Nephron progenitor cell (in vitro differentiated cells): ENCODE measurements around the gene DMPK.

ENCODE experiments used
- DNase-seq: peaks from one replicate; pipeline ENCODE4 v3.0.0; 2021
- H3K27ac Mint-ChIP-seq: 2 replicates; pipeline ENCODE4 v1.8.0; 2021; ENCODE audit warnings: mild to moderate bottlenecking, moderate library complexity, mixed read lengths
- H3K27me3 Mint-ChIP-seq: 2 replicates; pipeline ENCODE4 v1.8.0; 2021; ENCODE audit warnings: mild to moderate bottlenecking, low read depth, mixed read lengths; ENCODE audit not compliant: poor library complexity
- H3K36me3 Mint-ChIP-seq: 2 replicates; pipeline ENCODE4 v1.8.0; 2021; ENCODE audit warnings: low read depth, mixed read lengths
- H3K4me1 Mint-ChIP-seq: 2 replicates; pipeline ENCODE4 v1.8.0; 2021; ENCODE audit warnings: mixed read lengths
- H3K4me3 Mint-ChIP-seq: 2 replicates; pipeline ENCODE4 v1.8.0; 2021; ENCODE audit warnings: mild to moderate bottlenecking, moderate library complexity, mixed read lengths
- H3K9me3 Mint-ChIP-seq: 2 replicates; pipeline ENCODE4 v1.8.0; 2021; ENCODE audit warnings: mild to moderate bottlenecking, moderate library complexity, mixed read lengths
- CTCF ChIP-seq: fragments of 200-600 bp; sonication (generic); IDR thresholded peaks from 2 replicates; pipeline ENCODE4 v1.5.0; 2021; ENCODE audit warnings: antibody characterized with exemption

The DMPK gene

GRCh38 chr19:45792470-45793177 is 10.3 kb upstream of the DMPK start, which contains the start of gene DMWD:
DMWD (minus strand) TSS chr19:45792845; CDS start chr19:45792756, 89 bp downstream.
- Mint-ChIP-seq H3K27ac (peak within 1 kb of the TSS; percentile 97), H3K9me3 (no peaks in the 10 kb centered on the region), H3K4me3 (peak within 1 kb of the TSS; percentile 98), H3K4me1 (peaks cover 36% of the 10 kb centered on the region), H3K36me3 (peaks cover 32% of the 10 kb centered on the region), H3K27me3 (peaks cover 9% of the 10 kb centered on the region)
- TF ChIP-seq CTCF, result no peak
- DNase-seq, result peak; percentile 100

DNA sequence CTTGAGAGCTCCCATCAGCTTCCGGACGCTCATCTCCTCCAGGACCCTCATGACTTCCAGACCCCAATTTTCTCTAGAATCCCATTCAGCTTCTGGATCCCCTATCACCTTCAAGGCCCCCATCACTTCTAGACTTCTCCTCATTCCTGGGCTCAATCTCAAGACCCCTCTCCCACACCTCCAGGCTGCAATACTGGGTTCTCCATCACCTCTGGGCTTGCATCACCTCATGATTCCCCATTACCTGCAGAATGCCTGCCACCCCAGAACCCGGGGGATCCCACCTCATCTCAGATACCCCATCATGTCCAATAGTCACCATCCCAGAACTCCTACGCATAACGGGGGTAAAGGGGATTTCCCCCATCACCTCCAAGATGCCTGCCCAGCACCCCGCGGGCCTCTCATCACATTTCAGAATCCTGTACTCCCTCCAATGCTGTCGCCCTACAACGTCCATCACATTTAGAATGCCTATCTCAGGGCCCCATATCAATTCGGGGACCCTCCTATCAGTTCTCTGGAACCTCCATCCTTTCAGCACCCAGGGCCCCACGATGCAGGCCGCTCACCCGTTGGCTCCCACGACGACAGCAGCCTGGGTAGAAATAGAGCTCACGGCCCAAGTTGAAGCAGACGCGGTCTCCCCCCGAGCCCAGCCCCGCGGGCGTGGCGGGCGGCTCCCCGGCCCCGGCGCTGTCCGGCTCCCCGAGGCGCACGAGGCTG is 9.6 kb upstream of the DMPK start:
- H3K4me1 Mint-ChIP-seq, result peaks cover 36% of the 10 kb centered on the region
- peaks cover 9% of the 10 kb centered on the region for H3K27me3 Mint-ChIP-seq
- TF ChIP-seq CTCF, result no peak
- H3K36me3 Mint-ChIP-seq, result peaks cover 38% of the 10 kb centered on the region
- no peaks in the 10 kb centered on the region for H3K9me3 Mint-ChIP-seq
- H3K27ac Mint-ChIP-seq, result peak overlapping the region; percentile 50
- peak overlapping the region; percentile 98 for H3K4me3 Mint-ChIP-seq
- no peak for DNase-seq

GRCh38 chr19:45790942-45791341 is 8.7 kb upstream of the DMPK start:
- no peak for TF ChIP-seq CTCF
- DNase-seq, result no peak

DNA sequence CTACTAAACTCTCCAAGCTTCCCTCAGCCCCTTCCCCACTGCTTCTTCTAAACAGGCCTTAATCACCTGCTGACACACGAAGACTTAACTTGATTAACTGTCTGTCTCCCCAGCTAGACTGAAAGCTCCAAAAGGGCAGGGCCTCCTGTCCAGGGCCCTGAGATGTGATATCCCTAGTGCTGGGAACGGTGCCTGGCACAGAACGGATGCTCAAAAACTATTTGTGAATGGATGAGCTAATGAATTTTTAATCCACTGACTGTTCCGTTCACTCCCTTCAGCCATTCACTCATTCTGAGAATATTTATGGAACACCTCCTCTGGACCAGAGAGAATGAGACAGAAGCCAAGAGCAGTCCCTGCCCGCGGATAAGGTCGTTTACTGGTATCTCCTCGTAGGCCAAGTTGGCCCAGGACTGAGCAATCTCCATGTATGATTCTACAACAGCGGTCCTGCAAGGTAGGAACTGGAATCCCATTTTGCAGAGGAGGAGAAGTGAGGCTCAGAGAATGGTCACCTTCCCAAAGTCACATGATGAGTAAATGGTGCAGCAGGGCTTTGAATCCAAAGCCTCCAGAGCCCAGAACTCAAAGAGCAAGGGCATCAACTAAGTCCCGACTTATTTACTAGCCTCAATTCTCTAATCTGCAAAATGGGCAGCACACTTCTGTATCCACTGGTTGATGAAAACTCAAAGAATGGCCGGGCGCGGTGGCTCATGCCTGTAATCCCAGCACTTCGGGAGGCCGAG is 6.9 kb upstream of the DMPK start:
- Mint-ChIP-seq H3K36me3 (peaks cover 38% of the 10 kb centered on the region), H3K27me3 (peaks cover 9% of the 10 kb centered on the region), H3K4me1 (peaks cover 35% of the 10 kb centered on the region), H3K4me3 (no peak overlapping the region), H3K27ac (peak overlapping the region; percentile 58), H3K9me3 (no peaks in the 10 kb centered on the region)
- DNase-seq, result no peak
- TF ChIP-seq CTCF, result no peak

More at GRCh38 chr19:45790942-45791341, 8.7 kb upstream of the DMPK start:
- peak overlapping the region; percentile 98 for H3K4me3 Mint-ChIP-seq
- H3K36me3 Mint-ChIP-seq, result peaks cover 38% of the 10 kb centered on the region
- H3K9me3 Mint-ChIP-seq, result no peaks in the 10 kb centered on the region
- H3K4me1 Mint-ChIP-seq, result peaks cover 36% of the 10 kb centered on the region
- no peak overlapping the region for H3K27ac Mint-ChIP-seq
- peaks cover 9% of the 10 kb centered on the region for H3K27me3 Mint-ChIP-seq

GRCh38 chr19:45786533-45786894 is 4.2 kb upstream of the DMPK start:
- H3K9me3 Mint-ChIP-seq, result no peaks in the 10 kb centered on the region
- peaks cover 36% of the 10 kb centered on the region for H3K4me1 Mint-ChIP-seq
- H3K36me3 Mint-ChIP-seq, result peaks cover 38% of the 10 kb centered on the region
- no peak overlapping the region for H3K27ac Mint-ChIP-seq
- no peak overlapping the region for H3K4me3 Mint-ChIP-seq
- no peak for TF ChIP-seq CTCF
- H3K27me3 Mint-ChIP-seq, result no peaks in the 10 kb centered on the region
- no peak for DNase-seq
